Endothelial cell of umbilical vein (primary cell): Measurements from ENCODE around the gene USP37. TPM values are rescaled to one million over a fixed set of nuclear protein-coding genes. Genes with fewer than 3 reads are reported as not detected.

ENCODE experiments used
- BruUV-seq: library from RNA; stranded (reverse); fragments of 400-500 nt; replicated peaks from 2 replicates; lab custom pipeline; 2021; lab: Mats Ljungman, UMichigan
- CTCF ChIA-PET: fragments of 300-600, 350-600 bp; sonication (Branson Sonifier 250); formaldehyde crosslinking; loops from one replicate; lab custom pipeline; 2021; ENCODE audit warnings: antibody characterized with exemption, inconsistent platforms; lab: Charles Lee
- POLR2A ChIA-PET: fragments of 300-600, 350-600 bp; sonication (Branson Sonifier 250); formaldehyde crosslinking; loops from one replicate; lab custom pipeline; 2021; ENCODE audit warnings: antibody characterized with exemption, inconsistent platforms; lab: Charles Lee
- DNase-seq: peaks from one replicate; pipeline ENCODE4 v3.0.0-alpha.2; 2011; ENCODE audit warnings: low read depth, low spot score
- FAIRE-seq: peaks from 2 replicates; lab custom pipeline; 2011; peaks lifted over from hg19 to GRCh38; lab: Jason Lieb, UNC
- H2AFZ ChIP-seq: 2 replicates; pipeline ENCODE4 v1.6.0; 2012; ENCODE audit warnings: low read depth, low read length, control low read depth, inconsistent platforms
- H3K27ac ChIP-seq: 2 replicates; pipeline ENCODE4 v1.5.1; 2011; ENCODE audit warnings: low read depth, mild to moderate bottlenecking, control low read depth, low read length, moderate library complexity; ENCODE audit not compliant: insufficient read depth
- H3K27me3 ChIP-seq, 2 experiments: 2 replicates each; pipeline versions ENCODE4 v1.6.0 to v1.6.1; 2011; ENCODE audit warnings: low read length in 2 of 2, mixed read lengths in 1 of 2; ENCODE audit not compliant: control insufficient read depth in 2 of 2, insufficient read depth in 2 of 2
- H3K36me3 ChIP-seq, 2 experiments: 2 replicates in 1 of 2; 3 replicates in 1 of 2; pipeline ENCODE4 v1.5.1; 2011; ENCODE audit warnings: low read length in 2 of 2, mild to moderate bottlenecking in 1 of 2, moderate library complexity in 1 of 2; ENCODE audit not compliant: control insufficient read depth in 2 of 2, insufficient read depth in 2 of 2; ENCODE audit errors: extremely low read depth in 1 of 2
- H3K4me1 ChIP-seq: 3 replicates; pipeline ENCODE4 v1.5.1; 2011; ENCODE audit warnings: mild to moderate bottlenecking, low read length; ENCODE audit not compliant: control insufficient read depth, insufficient read depth; ENCODE audit errors: extremely low read depth
- H3K4me2 ChIP-seq: 2 replicates; pipeline ENCODE4 v1.6.1; 2011; ENCODE audit warnings: low read length, control low read depth, mixed read lengths; ENCODE audit not compliant: insufficient read depth
- H3K4me3 ChIP-seq, 3 experiments: fragments of 200-600 bp in 1 of 3; sonication (generic), shearing (Covaris generic) in 1 of 3; replicated peaks in 1 of 3; 2 replicates each; pipeline ENCODE4 v1.5.1; 2011 to 2016; ENCODE audit warnings: control low read depth in 3 of 3, low read length in 3 of 3, mild to moderate bottlenecking in 2 of 3, inconsistent platforms in 1 of 3, low read depth in 1 of 3, moderate library complexity in 1 of 3; ENCODE audit not compliant: insufficient read depth in 1 of 3
- H3K79me2 ChIP-seq: 2 replicates; pipeline ENCODE4 v1.6.0; 2012; ENCODE audit warnings: low read length, inconsistent platforms; ENCODE audit not compliant: control insufficient read depth, insufficient read depth
- H3K9ac ChIP-seq: replicated peaks from 2 replicates; pipeline ENCODE3; 2011; ENCODE audit warnings: low read length, control low read depth; ENCODE audit not compliant: insufficient read depth; ENCODE audit errors: extremely low read depth
- H3K9me1 ChIP-seq: replicated peaks from 3 replicates; pipeline ENCODE4 v1.6.0; 2011; ENCODE audit warnings: mild to moderate bottlenecking, low read length; ENCODE audit not compliant: control insufficient read depth, insufficient read depth; ENCODE audit errors: extremely low read depth
- H3K9me3 ChIP-seq: replicated peaks from 2 replicates; pipeline ENCODE4 v1.5.1; 2012; ENCODE audit warnings: low read length, inconsistent platforms; ENCODE audit not compliant: control insufficient read depth, insufficient read depth
- H4K20me1 ChIP-seq: replicated peaks from 2 replicates; pipeline ENCODE3; 2011; ENCODE audit warnings: mild to moderate bottlenecking, low read length; ENCODE audit not compliant: control insufficient read depth, insufficient read depth; ENCODE audit errors: extremely low read depth
- EZH2 ChIP-seq: IDR thresholded peaks from 2 replicates; pipeline ENCODE4 v1.6.1; 2012; ENCODE audit warnings: borderline replicate concordance, low read depth, mild to moderate bottlenecking, moderate library complexity, low read length, inconsistent platforms; ENCODE audit not compliant: severe bottlenecking
- JUN ChIP-seq: IDR thresholded peaks from 2 replicates; pipeline ENCODE4 v1.6.1; 2011; ENCODE audit warnings: borderline replicate concordance, low read depth; ENCODE audit not compliant: insufficient read length, insufficient read depth
- MAX ChIP-seq: IDR thresholded peaks from 2 replicates; pipeline ENCODE4 v1.6.1; 2011; ENCODE audit not compliant: insufficient read depth, insufficient read length
- POLR2A ChIP-seq: IDR thresholded peaks from 2 replicates; pipeline ENCODE4 v1.6.1; 2012; ENCODE audit warnings: low read depth, mild to moderate bottlenecking, control low read depth, low read length
- dilution Hi-C: fragments of 300-500 bp; cut with MboI; formaldehyde crosslinking; loops from one replicate; pipeline ENCODE4 v1.15.0; 2019; ENCODE audit warnings: low sequenced_read_pairs; ENCODE audit not compliant: extremely low pct_ligation_motif_present
- intact Hi-C: fragments of 100-400 bp; cut with micrococcal nuclease; formaldehyde crosslinking; loops from one replicate; pipeline ENCODE4 v1.10.0; 2022
- polyA plus RNA-seq, 4 experiments: library from polyadenylated mRNA; depleted of rRNA in 3 of 4; stranded (reverse) in 3 of 4; unstranded in 1 of 4; fragments of >200 nt; gene quantifications; 2 replicates each; pipeline versions ENCODE4 v1.2.1 to v1.2.3, GENCODE V29; 2011 to 2012; ENCODE audit warnings: missing spikeins in 1 of 4
- total RNA-seq: library from RNA; stranded (reverse); gene quantifications from 2 replicates; pipeline ENCODE4 v1.2.3, GENCODE V29; 2021

The USP37 gene
- total and polyA plus RNA-seq, 2 donors (not counting 3 experiments of a cell fraction or from before 2014, with no cell fraction given): 1.9 to 14.4 TPM

GRCh38 chr2:218435003-218435982 lies 132.9 kb downstream of the USP37 start:
- DNase-seq (no peak), FAIRE-seq (no peak)
- no TSS peak for BruUV-seq
- H3K79me2 ChIP-seq: no peaks in the 10 kb centered on the region
- no peaks in the 10 kb centered on the region for H3K9me1 ChIP-seq
- H4K20me1 ChIP-seq: no peaks in the 10 kb centered on the region
- dilution Hi-C loops (no loop called here), intact Hi-C loops (no loop called here)
- POLR2A ChIA-PET: no interaction called here
- H3K9ac ChIP-seq: no peak overlapping the region
- H3K9me3 ChIP-seq: no peaks in the 10 kb centered on the region
- no peak overlapping the region for H2AFZ ChIP-seq
- H3K27me3 ChIP-seq: no peaks in the 10 kb centered on the region
- H3K36me3 ChIP-seq: no peaks in the 10 kb centered on the region
- H3K4me1 ChIP-seq: no peaks in the 10 kb centered on the region
- CTCF ChIA-PET: interaction anchor here (0.6 kb wide), 1 partner anchor 31 kb away, joined by 3 read pairs; no protein-coding TSS in a partner anchor
- H3K4me2 ChIP-seq: no peak overlapping the region
- TF ChIP-seq JUN: no peak
- no peak for TF ChIP-seq MAX
- TF ChIP-seq POLR2A: no peak
- no peak overlapping the region for H3K4me3 ChIP-seq
- no peak overlapping the region for H3K27ac ChIP-seq

DNA sequence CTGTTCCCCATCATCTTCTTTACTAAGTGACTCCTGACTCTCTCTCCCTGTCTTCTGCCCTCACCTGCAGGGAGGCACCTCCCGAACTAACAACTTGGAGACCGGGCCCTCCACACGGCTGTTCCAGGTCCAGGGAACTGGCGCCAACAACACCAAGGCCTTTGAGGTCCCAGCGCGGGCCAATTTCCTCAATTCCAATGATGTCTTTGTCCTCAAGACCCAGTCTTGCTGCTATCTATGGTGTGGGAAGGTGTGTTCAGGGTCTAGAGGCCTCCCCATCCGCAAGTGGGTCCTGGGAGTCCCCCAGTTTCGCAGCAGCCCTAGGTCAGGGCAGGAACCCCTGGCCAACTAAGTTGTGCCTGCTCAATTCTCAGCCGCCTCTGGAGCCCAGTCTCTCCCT lies 133.7 kb downstream of the USP37 start:
- H3K27ac ChIP-seq: no peak overlapping the region
- DNase-seq: no peak
- CTCF ChIA-PET: no interaction called here
- H2AFZ ChIP-seq: no peak overlapping the region
- no peaks in the 10 kb centered on the region for H3K4me1 ChIP-seq
- H3K4me2 ChIP-seq: no peak overlapping the region
- H3K9ac ChIP-seq: no peak overlapping the region
- TF ChIP-seq EZH2: no peak
- BruUV-seq: no TSS peak
- dilution Hi-C loops (no loop called here), intact Hi-C loops (no loop called here)
- POLR2A ChIA-PET: no interaction called here
- no peaks in the 10 kb centered on the region for H3K9me1 ChIP-seq
- no peaks in the 10 kb centered on the region for H3K79me2 ChIP-seq
- no peaks in the 10 kb centered on the region for H3K9me3 ChIP-seq
- no peak overlapping the region for H3K4me3 ChIP-seq
- no peaks in the 10 kb centered on the region for H3K27me3 ChIP-seq
- H3K36me3 ChIP-seq: no peaks in the 10 kb centered on the region
- no peak for FAIRE-seq
- no peaks in the 10 kb centered on the region for H4K20me1 ChIP-seq
